Cardiac muscle cell (in vitro differentiated cells and primary cell): Measurements from ENCODE around the gene SERPIND1. TPM values are rescaled to one million over a fixed set of nuclear protein-coding genes. Genes with fewer than 3 reads are reported as not detected.

Experiments
- DNase-seq, 2 donors: peaks; one replicate each; pipeline versions ENCODE4 v3.0.0 to v3.0.0-alpha.2; 2010 to 2017; ENCODE audit warnings: low read depth in 1 of 2, low spot score in 1 of 2
- H3K27ac ChIP-seq: fragments of 200-600 bp; sonication (generic); 2 replicates; pipeline ENCODE4 v1.5.1; 2016
- H3K27me3 ChIP-seq: fragments of 200-600 bp; sonication (generic); 2 replicates; pipeline ENCODE4 v1.6.0; 2016; ENCODE audit warnings: control low read depth
- H3K36me3 ChIP-seq: fragments of 200-600 bp; sonication (generic); 2 replicates; pipeline ENCODE4 v1.5.1; 2016; ENCODE audit warnings: control low read depth
- H3K4me1 ChIP-seq: fragments of 200-600 bp; sonication (generic); 2 replicates; pipeline ENCODE4 v1.8.1; 2017; ENCODE audit warnings: low read depth, mild to moderate bottlenecking, mixed run types
- H3K4me3 ChIP-seq: fragments of 200-600 bp; sonication (generic); 2 replicates; pipeline ENCODE4 v1.5.1; 2016; ENCODE audit warnings: mild to moderate bottlenecking
- H3K9me3 ChIP-seq: fragments of 200-600 bp; sonication (generic); 2 replicates; pipeline ENCODE4 v1.5.1; 2017; ENCODE audit warnings: low read depth, mild to moderate bottlenecking, control low read depth
- polyA plus RNA-seq: library from polyadenylated mRNA; unstranded; fragments of >200 nt; fragmentation: Nextera tagmentation; extraction: Ambion mirVana; gene quantifications from 2 replicates; pipeline ENCODE4 v1.2.1, GENCODE V29; 2016
- total RNA-seq: library from RNA; depleted of rRNA; stranded (reverse); fragments of >200 nt; gene quantifications from 2 replicates; pipeline ENCODE4 v1.2.3, GENCODE V29; 2016
- TF ChIP-seq, protein P1 (sequence below): IDR thresholded peaks from 2 replicates; pipeline ENCODE4 v1.5.1; 2012; ENCODE audit warnings: low read depth, mild to moderate bottlenecking, low read length

The SERPIND1 gene
- total and polyA plus RNA-seq, 2 experiments from 2014 or later, result 0.94 to 1.3 TPM

DNA sequence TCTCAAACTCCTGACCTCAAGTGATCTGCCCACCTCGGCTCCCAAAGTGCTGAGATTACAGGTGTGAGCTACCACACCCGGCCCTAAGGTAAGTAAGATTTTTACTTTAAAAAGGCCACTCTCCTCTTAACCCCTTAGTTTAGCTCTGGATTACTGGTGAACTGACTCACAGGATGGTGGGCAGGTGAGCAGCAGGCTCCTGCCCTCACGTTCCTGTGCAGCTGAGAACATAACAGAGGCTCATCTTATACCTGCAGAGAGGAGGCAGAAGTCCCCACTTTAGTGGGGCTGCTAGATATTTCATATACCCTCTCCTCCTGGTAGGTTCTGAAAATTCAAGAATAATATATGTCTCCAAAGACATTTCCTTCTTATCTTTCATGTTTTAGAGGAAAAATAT lies 17.1 kb upstream of the SERPIND1 start:
- no peak overlapping the region for H3K27ac ChIP-seq
- no peaks in the 10 kb centered on the region for H3K9me3 ChIP-seq
- H3K27me3 ChIP-seq, result no peaks in the 10 kb centered on the region
- no peak for DNase-seq
- no peak overlapping the region for H3K4me3 ChIP-seq
- H3K36me3 ChIP-seq, result no peaks in the 10 kb centered on the region
- TF ChIP-seq, protein P1, sequence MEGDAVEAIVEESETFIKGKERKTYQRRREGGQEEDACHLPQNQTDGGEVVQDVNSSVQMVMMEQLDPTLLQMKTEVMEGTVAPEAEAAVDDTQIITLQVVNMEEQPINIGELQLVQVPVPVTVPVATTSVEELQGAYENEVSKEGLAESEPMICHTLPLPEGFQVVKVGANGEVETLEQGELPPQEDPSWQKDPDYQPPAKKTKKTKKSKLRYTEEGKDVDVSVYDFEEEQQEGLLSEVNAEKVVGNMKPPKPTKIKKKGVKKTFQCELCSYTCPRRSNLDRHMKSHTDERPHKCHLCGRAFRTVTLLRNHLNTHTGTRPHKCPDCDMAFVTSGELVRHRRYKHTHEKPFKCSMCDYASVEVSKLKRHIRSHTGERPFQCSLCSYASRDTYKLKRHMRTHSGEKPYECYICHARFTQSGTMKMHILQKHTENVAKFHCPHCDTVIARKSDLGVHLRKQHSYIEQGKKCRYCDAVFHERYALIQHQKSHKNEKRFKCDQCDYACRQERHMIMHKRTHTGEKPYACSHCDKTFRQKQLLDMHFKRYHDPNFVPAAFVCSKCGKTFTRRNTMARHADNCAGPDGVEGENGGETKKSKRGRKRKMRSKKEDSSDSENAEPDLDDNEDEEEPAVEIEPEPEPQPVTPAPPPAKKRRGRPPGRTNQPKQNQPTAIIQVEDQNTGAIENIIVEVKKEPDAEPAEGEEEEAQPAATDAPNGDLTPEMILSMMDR, result no peak
- H3K4me1 ChIP-seq, result no peaks in the 10 kb centered on the region

DNA sequence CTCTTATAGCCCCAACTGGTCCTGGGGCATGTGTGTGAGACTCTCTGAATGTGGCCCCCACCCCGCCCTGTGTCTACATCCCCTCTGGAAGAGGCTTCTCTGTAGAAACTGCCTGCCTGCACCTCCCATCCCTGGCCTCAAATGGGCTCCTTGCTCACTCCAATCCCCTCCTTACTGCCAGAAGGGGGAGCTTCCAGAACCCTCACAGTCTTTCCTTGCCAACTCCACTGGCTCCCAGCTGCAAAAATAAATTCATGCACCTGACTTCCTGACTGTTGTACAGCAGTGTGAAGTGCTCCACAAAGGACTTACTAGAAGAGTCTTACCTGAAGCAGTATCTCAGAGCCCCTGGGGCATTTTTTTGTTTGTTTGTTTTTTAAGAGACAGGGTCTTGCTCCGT lies 15.2 kb upstream of the SERPIND1 start:
- no peaks in the 10 kb centered on the region for H3K27me3 ChIP-seq
- H3K36me3 ChIP-seq, result peaks cover 2% of the 10 kb centered on the region
- no peaks in the 10 kb centered on the region for H3K4me1 ChIP-seq
- TF ChIP-seq, protein P1, result peak; percentile 26
- no peaks in the 10 kb centered on the region for H3K9me3 ChIP-seq
- no peak overlapping the region for H3K4me3 ChIP-seq
- H3K27ac ChIP-seq, result peak overlapping the region; percentile 4
- no peak for DNase-seq

DNA sequence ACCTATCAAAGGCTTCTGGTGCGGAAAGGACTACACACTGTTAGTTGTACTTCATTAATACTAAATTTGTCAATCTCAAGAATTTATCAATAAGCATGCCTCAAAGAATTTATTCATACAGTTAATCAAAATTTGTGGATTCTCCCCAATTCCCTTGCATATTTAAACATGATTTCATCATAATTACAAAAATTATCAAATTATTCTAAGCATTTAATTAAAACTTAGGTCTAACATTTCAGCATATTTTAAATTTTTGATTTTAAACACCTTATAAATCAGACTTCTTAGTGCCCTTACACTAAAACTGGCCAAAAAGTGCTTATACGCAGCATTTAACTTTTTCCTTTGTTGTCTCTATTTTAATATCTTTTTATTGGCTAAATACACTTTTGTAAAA lies 13.8 kb upstream of the SERPIND1 start:
- Histone ChIP-seq H3K27ac (no peak overlapping the region), H3K4me3 (no peak overlapping the region), H3K36me3 (peaks cover 13% of the 10 kb centered on the region), H3K4me1 (no peaks in the 10 kb centered on the region), H3K27me3 (no peaks in the 10 kb centered on the region), H3K9me3 (no peaks in the 10 kb centered on the region)
- DNase-seq, result no peak
- TF ChIP-seq, protein P1, result no peak

DNA sequence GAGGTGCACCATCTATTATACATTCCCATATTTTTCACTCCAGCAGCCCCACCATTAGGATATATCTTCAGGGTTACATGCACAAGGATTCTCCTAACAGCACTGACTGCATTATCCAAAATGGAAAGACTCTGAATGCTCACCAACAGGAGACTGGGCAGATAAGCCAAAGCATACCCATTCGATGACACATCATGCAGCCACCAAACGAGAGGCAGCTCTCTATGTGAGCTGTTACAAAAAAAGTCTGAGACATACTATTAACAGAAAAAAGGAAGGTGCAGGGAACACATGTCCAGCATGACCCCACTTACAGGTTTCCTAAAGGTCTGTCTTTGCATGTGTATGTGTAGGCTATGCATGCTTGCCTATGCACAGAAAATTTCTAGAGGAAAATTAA lies 12.4 kb upstream of the SERPIND1 start:
- H3K27ac ChIP-seq, result no peak overlapping the region
- TF ChIP-seq, protein P1, result no peak
- no peaks in the 10 kb centered on the region for H3K9me3 ChIP-seq
- H3K36me3 ChIP-seq, result peaks cover 13% of the 10 kb centered on the region
- DNase-seq, result no peak
- H3K4me3 ChIP-seq, result no peak overlapping the region
- no peaks in the 10 kb centered on the region for H3K27me3 ChIP-seq
- no peaks in the 10 kb centered on the region for H3K4me1 ChIP-seq

DNA sequence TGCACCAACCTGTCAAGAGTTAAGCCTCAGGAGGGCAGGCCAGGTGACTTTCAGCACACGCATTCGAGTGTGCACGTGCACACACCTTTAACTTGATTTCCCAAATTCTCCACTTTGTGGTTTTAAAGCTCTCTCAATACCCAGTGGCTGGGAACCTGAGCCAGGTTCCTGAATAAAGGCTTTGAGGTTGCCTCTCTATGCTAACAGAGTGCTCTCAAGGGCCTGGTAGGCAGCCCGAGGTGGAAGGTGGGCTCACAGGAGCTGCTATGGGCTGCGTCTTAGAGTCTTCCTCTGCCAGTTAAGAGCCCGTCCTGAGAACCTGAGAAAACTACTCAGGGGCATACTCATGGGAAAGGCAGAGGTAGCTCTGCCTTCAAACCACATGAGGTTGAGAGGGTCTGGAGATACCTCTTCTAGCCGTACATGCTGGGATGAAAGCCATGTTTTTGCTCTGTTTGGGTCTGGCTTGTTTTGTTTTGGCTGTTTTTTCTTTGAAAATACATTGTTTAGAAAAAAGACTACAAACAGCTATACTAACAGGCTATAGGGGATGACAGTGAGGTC lies 11.6 kb upstream of the SERPIND1 start:
- Histone ChIP-seq H3K27ac (no peak overlapping the region), H3K27me3 (no peaks in the 10 kb centered on the region), H3K9me3 (no peaks in the 10 kb centered on the region), H3K36me3 (peaks cover 13% of the 10 kb centered on the region), H3K4me3 (no peak overlapping the region), H3K4me1 (no peaks in the 10 kb centered on the region)
- TF ChIP-seq, protein P1, result no peak
- no peak for DNase-seq
